HG02642 (cell line): Measurements from ENCODE around the gene OVOL3.
A peak's percentile ranks its signal among the peaks of the same experiment; 100 is the strongest.

Experiments used
- ATAC-seq: cut with Tn5 transposase; IDR thresholded peaks from one replicate; pipeline ENCODE4 v1.9.1; 2021; ENCODE audit warnings: mild to moderate bottlenecking; ENCODE audit not compliant: unreplicated experiment, poor library complexity

Gene OVOL3

DNA sequence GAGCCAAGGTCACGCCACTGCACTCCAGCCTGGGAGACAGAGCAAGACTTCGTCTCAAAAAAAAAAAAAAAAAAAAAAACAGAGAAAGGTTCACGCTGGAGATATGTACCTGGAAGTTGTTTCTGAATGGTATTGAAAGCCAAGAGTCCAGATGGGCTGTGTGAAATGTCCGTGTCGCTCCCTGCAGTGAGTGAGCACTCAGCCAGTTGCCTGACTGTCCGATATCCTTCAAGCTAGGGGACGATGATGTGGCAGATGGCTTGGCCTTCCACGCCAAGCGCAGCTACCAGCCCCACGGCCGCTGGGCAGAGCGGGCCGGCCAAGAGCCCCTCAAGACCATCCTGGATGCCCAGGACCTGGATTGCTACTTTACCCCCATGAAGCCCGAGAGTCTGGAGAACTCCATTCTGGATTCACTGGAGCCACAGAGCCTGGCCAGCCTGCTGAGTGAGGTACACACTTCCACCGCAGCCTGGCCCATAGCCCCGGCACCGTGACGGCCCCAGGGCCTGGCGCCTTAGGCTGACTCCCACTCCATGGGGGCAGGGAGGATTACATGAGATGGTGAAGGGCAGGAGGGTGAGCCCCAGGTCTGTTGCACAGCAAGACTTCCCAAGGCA is 11.7 kb upstream of the OVOL3 start:
- ATAC-seq: no peak

DNA sequence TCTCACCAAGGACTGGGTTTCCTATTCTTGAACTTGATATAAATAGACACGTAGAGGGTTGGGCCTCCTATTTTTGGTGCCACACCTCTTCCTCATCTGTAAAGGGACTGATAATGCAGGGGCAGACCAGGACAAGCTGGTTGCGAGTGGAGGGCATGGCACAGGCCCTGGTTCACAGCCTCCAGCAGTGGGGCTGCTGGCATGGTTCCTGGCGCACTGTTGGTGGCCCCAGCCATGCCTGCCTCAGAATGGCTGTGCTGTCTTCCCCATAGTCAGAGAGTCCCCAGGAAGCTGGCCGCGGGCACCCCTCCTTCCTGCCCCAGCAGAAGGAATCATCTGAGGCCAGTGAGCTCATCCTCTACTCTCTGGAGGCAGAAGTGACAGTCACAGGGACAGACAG is 10.5 kb upstream of the OVOL3 start:
- no peak for ATAC-seq

- ATAC-seq: no peak
Observed at GRCh38 chr19:36101550-36102327, 9.2 kb upstream of the OVOL3 start.

- no peak for ATAC-seq
Observed at GRCh38 chr19:36103040-36103626, 7.8 kb upstream of the OVOL3 start.

- no peak for ATAC-seq
Observed at GRCh38 chr19:36103842-36104552, 6.9 kb upstream of the OVOL3 start.

DNA sequence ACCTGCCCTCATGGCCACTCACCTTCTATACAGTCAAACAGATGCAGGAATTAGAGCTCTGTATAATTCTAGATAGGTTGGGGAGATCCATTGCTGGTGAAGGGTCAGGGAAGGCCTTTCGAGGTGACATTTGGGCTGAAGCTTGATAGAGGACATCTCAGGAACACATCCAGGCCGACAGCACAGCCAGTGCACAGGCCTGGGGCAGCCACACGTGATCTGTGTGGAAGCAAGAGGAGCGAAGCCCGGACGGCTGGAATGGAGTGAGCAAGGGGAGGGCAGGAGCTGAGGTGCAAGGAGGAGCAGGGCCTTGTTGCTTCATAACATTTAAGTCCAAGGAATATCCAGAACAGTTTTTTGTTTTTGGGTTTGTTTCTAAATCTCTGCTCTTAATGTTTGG is 4.5 kb upstream of the OVOL3 start:
- no peak for ATAC-seq

GRCh38 chr19:36106991-36107390 is 4.0 kb upstream of the OVOL3 start:
- no peak for ATAC-seq

DNA sequence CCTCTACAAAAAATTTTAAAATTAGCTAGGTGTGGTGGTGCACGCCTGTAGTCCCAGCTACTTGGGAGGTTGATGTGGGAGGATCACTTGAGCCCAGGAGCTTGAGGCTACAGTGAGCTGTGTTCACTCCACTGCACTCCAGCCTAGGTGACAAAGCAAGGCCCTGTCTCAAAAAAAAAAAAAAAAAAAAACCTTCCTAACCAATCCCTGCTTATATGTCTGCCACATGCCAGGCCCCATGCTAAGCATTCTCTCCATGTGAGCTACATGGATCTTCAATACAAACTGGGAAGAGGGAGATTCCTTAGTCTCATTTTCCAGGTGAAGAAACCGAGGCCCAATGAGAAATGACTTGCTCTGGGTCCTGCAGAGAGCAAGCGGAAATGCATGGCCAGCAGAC is 2.3 kb upstream of the OVOL3 start:
- ATAC-seq: no peak

DNA sequence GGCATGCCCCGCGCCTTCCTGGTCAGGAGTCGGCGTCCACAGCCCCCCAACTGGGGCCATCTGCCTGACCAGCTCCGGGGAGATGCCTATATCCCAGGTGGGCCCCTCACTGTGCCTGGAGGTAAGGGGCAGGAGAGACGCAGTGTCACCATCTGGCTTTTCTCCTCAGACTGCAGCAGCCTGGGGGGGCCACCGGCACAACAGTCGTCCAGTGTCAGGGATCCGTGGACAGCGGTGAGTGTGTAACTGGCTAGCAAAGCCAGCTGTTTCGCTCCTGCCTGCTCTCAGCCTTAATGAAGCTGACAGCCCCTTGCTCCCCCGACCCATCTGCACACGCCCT is 227 bp downstream of the OVOL3 start:
- no peak for ATAC-seq

DNA sequence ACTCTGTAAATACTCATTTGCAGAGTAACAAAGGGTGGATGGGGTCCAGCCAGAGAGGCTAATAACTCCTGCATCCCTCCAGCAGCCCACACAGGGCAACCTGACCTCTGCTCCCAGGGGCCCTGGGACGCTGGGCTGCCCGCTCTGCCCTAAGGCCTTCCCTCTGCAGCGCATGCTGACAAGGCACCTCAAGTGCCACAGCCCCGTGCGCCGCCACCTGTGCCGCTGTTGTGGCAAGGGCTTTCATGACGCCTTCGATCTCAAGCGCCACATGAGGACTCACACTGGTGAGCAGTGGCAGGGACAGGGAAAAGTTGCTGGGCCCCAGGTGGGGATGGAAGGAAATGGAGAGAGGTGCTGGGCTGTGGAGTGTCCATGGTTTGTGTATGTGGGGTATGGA is 1.7 kb downstream of the OVOL3 start:
- ATAC-seq: no peak

- no peak for ATAC-seq
Observed at GRCh38 chr19:36113425-36113824, 2.5 kb downstream of the OVOL3 start.

GRCh38 chr19:36113894-36114720 is 3.2 kb downstream of the OVOL3 start:
- ATAC-seq: peak; percentile 0

- ATAC-seq: peak; percentile 87
Observed at GRCh38 chr19:36114721-36115452, 3.9 kb downstream of the OVOL3 start, which contains the start of gene POLR2I. Gene POLR2I (minus strand): TSS chr19:36114875. CDS start chr19:36114856, 19 bp downstream.

DNA sequence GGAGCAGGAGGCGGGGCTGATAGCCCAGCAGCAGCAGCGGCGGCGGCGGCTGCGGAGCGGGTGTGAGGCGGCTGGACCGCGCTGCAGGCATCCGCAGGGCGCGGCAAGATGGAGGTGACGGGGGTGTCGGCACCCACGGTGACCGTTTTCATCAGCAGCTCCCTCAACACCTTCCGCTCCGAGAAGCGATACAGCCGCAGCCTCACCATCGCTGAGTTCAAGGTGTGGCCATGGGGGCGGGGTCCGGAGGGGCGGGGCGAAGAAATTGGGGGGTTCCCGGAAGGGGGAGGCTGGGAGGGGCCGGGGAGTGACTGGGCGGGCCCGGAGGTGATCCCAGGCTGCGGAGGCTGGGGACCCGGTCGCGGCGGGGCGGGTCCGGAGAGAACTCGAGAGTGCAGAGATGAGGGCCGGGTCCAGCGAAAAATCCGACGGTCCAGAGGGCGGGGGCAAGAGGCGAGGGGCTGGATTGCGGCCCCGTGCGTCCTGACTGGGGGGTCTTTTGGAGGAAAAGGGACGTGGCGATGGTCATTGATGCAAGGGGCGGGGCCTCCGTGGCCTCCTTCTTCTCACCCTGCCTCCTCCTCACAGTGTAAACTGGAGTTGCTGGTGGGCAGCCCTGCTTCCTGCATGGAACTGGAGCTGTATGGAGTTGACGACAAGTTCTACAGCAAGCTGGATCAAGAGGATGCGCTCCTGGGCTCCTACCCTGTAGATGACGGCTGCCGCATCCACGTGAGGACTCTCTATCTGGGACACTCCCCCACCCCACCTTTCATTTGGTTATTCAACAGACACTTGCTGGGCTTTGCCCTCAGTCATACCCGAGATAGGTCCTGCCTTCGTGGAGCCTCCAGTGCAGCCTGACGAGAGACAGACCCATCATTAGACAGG is 4.8 kb downstream of the OVOL3 start, which contains the start of gene TBCB:
TBCB (plus strand) TSS at position 16 of the 891 bp plus-strand sequence; CDS start at position 109, 93 bp downstream.
- ATAC-seq: no peak

DNA sequence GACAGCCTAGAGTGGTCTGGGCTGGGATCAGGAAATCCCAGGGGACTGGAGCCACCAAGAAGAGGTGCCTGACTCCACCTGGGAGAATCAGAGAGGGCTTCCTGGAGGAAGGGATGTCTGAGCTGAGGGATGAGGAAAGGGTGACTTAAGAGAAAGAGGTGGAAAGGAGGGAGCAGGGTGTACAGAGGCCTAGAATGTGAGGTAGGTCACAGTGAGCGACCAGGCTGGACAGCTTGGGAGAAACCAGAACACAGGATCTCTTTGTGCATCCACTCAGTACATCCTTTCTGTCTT is 5.3 kb downstream of the OVOL3 start:
- no peak for ATAC-seq

- ATAC-seq: no peak
Observed at GRCh38 chr19:36120092-36120983, 9.4 kb downstream of the OVOL3 start.

- no peak for ATAC-seq
Observed at GRCh38 chr19:36120984-36121358, 10.0 kb downstream of the OVOL3 start.
